ENCODE data around the gene RAB36. TPM values are rescaled to one million over a fixed set of nuclear protein-coding genes. Genes with fewer than 3 reads are reported as not detected.

RAB36 gene
- polyA plus RNA-seq, 1 donor from 2014 or later: 3.2 TPM

- Histone ChIP-seq H4K20me1 (ENCODE audit: insufficient read depth) (peaks cover 6% of the 10 kb centered on the region), H3K79me2 (replicated peaks; ENCODE audit: insufficient read depth, low read length) (peaks cover 82% of the 10 kb centered on the region)
Measured at GRCh38 chr22:23193196-23193827, 48.0 kb downstream of the RAB36 start.

GRCh38 chr22:23193882-23194281 is 48.6 kb downstream of the RAB36 start:
- H3K9me3 ChIP-seq (ENCODE audit: low read length): no peaks in the 10 kb centered on the region
- TF ChIP-seq EZH2 (IDR thresholded peaks at IDR 0.05; ENCODE audit: borderline replicate concordance, insufficient read depth, low read length, poor library complexity, severe bottlenecking): no peak
- no peak for TF ChIP-seq EP300 (conservative IDR thresholded peaks at IDR 0.05; ENCODE audit: poor library complexity, severe bottlenecking)
- no peak for TF ChIP-seq TAF1 (IDR thresholded peaks at IDR 0.05; ENCODE audit: low read depth)
- TF ChIP-seq SMC3 (conservative IDR thresholded peaks at IDR 0.05; ENCODE audit: poor library complexity): no peak
- no peak for TF ChIP-seq POLR2AphosphoS5 (IDR thresholded peaks at IDR 0.05)
- TF ChIP-seq REST (IDR thresholded peaks at IDR 0.05; ENCODE audit: borderline replicate concordance): no peak
- TF ChIP-seq CTCF (IDR thresholded peaks at IDR 0.05; ENCODE audit: poor library complexity, severe bottlenecking): no peak
- TF ChIP-seq MXI1 (conservative IDR thresholded peaks at IDR 0.05; ENCODE audit: poor library complexity, severe bottlenecking): no peak
- no peak for TF ChIP-seq RAD21 (conservative IDR thresholded peaks at IDR 0.05)
- no peaks in the 10 kb centered on the region for H3F3A ChIP-seq (ENCODE audit: insufficient read depth, low read length, poor library complexity, severe bottlenecking)
- no peak overlapping the region for H3K4me2 ChIP-seq (ENCODE audit: low read length)
- H3K79me2 ChIP-seq (replicated peaks; ENCODE audit: insufficient read depth, low read length): peaks cover 78% of the 10 kb centered on the region
- H3K9me2 ChIP-seq (ENCODE audit: insufficient read depth, low read length): no peaks in the 10 kb centered on the region
- H3K27me3 ChIP-seq (ENCODE audit: insufficient read depth, low read depth, low read length): no peaks in the 10 kb centered on the region
- H3K4me3 ChIP-seq (ENCODE audit: low read length): no peak overlapping the region
- no peak overlapping the region for H2AFZ ChIP-seq (ENCODE audit: low read depth, low read length)
- peaks cover 12% of the 10 kb centered on the region for H3K36me3 ChIP-seq (ENCODE audit: insufficient read depth, low read length)
- H3K9ac ChIP-seq (ENCODE audit: low read length): no peak overlapping the region
- H3K27ac ChIP-seq (ENCODE audit: low read length): no peak overlapping the region
- peaks cover 6% of the 10 kb centered on the region for H4K20me1 ChIP-seq (ENCODE audit: insufficient read depth)

More at GRCh38 chr22:23193196-23193827, 48.0 kb downstream of the RAB36 start:
- Histone ChIP-seq H3K27ac (ENCODE audit: low read length) (no peak overlapping the region), H3F3A (ENCODE audit: insufficient read depth, low read length, poor library complexity, severe bottlenecking) (no peaks in the 10 kb centered on the region), H3K27me3 (ENCODE audit: insufficient read depth, low read depth, low read length) (no peaks in the 10 kb centered on the region), H3K9me3 (ENCODE audit: low read length) (no peaks in the 10 kb centered on the region), H3K36me3 (ENCODE audit: insufficient read depth, low read length) (peaks cover 12% of the 10 kb centered on the region), H3K9me2 (ENCODE audit: insufficient read depth, low read length) (no peaks in the 10 kb centered on the region), H3K4me3 (ENCODE audit: low read length) (no peak overlapping the region), H2AFZ (ENCODE audit: low read depth, low read length) (no peak overlapping the region), H3K4me2 (ENCODE audit: low read length) (no peak overlapping the region), H3K9ac (ENCODE audit: low read length) (no peak overlapping the region)
- TF ChIP-seq REST (IDR thresholded peaks at IDR 0.05; ENCODE audit: borderline replicate concordance) (no peak), POLR2AphosphoS5 (IDR thresholded peaks at IDR 0.05) (no peak), MXI1 (conservative IDR thresholded peaks at IDR 0.05; ENCODE audit: poor library complexity, severe bottlenecking) (no peak)

Data from neural cell (in vitro differentiated cells).